ENCODE results near the gene EEF1A2.
A peak's percentile ranks its signal among the peaks of the same experiment; 100 is the strongest.

EEF1A2 gene

GRCh38 chr20:63536997-63537524 lies 38.2 kb upstream of the EEF1A2 start, which contains the start of gene PTK6:
Gene PTK6, minus strand, starts transcription at chr20:63537376. Its CDS starts 62 bp downstream, at chr20:63537314.
- no peak for DNase-seq

DNA sequence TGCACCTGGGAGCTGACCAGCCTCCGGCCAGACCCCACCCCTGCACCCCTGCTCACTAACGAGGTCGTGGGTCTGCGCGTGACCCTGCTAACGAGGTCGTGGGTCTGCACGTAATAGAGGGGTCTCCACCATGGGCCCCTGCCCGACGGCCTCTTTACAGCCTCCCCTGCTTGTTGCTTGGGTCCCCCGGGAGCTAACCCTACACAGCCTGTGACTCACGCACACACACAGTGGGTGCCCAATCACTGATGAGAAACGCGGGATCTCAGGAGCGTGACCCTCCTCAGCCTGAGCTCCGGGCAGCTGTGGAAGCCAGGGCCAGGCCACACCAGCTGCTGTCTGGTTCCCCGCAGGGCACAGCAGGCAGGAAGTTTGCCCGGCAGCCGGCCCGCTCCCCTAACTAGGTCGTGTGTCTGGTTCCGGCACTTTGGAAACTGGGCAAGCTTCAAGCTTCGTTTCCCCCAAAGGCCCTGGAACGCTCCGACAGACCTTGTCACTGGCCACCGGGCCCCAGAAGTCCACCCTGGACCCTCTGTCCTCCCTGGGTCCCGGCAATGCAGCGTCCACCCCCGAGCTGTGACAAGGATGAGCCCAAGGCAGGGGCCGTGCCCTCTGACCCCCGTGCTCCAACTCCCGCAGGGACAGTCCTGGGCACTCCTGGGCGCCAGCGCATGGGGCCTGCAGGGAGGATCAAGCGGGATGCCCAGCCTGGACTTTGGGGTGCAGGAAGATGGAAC lies 37.5 kb upstream of the EEF1A2 start:
- no peak for DNase-seq

- no peak for DNase-seq
Observed at GRCh38 chr20:63534831-63535651, 36.2 kb upstream of the EEF1A2 start.

DNA sequence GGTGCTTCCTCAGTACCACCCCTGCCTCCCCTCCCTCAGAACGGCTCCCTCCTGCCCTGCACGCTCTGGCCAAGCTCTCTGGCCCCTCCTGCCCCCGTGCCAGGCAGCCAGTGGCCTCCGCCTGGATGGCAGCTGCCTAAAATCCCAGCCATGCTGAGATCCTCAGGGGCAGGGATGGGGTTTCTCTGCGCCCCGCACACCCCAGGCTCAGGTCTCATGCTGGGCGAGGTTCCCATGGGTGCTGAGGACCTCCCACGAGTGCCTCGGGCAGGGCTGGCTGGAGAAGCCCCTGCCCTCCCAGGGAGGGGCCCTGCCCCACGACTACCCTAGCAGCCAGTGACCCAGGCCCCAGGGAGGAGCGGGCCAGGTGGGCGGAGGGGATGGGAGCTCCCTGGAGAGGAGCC lies 35.5 kb upstream of the EEF1A2 start:
- DNase-seq = peak; percentile 52

DNA sequence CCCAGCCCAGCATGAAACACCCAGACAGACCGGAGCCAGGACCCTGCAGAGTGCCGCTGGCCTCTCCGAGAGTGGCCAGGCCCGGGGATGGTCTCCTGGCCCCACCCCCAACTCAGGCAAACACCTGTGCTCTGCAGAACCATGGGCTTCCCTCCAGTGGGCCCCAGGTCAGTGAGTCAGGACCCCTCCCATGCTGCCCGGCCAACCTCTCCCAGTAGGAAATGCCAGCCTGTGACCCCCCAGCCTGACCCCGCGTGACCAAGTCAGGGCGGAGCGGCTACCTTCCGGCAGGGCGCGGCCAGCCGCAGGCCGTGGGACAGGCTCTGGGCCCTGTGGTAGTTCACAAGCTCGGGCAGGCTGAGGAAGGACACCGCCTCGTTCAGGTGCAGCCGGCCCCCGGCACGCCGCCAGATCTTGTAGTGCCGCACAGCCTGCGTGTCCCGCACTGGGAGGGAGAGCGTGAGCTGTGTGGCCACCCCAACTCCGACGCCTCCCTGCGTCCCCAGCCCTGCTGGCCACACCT lies 35.0 kb upstream of the EEF1A2 start:
- DNase-seq = peak; percentile 54

- DNase-seq = no peak
Observed at GRCh38 chr20:63533388-63533787, 34.5 kb upstream of the EEF1A2 start.

- peak; percentile 51 for DNase-seq
Observed at GRCh38 chr20:63532449-63532971, 33.6 kb upstream of the EEF1A2 start.

- DNase-seq = peak; percentile 46
Observed at GRCh38 chr20:63531686-63532448, 33.0 kb upstream of the EEF1A2 start.

DNA sequence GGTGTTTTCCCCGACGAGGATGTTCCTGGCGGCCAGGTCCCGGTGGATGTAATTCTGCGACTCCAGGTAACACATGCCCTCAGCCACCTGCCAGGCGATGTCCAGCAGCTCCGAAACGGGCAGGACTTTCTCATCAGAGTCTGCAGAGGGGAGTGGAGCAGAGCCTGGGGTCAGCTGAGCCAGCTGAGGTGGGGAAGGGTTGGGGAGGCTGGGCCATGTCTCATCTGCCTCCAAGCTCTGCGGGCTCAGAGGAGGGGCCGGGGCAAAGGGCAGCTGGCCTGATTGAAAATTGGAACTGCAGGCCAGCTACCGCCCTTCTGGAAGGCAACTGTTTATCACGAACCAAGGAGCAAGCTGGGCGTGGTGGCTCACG lies 31.9 kb upstream of the EEF1A2 start:
- DNase-seq = peak; percentile 37

GRCh38 chr20:63529861-63530787 lies 31.2 kb upstream of the EEF1A2 start:
- peak; percentile 47 for DNase-seq

DNA sequence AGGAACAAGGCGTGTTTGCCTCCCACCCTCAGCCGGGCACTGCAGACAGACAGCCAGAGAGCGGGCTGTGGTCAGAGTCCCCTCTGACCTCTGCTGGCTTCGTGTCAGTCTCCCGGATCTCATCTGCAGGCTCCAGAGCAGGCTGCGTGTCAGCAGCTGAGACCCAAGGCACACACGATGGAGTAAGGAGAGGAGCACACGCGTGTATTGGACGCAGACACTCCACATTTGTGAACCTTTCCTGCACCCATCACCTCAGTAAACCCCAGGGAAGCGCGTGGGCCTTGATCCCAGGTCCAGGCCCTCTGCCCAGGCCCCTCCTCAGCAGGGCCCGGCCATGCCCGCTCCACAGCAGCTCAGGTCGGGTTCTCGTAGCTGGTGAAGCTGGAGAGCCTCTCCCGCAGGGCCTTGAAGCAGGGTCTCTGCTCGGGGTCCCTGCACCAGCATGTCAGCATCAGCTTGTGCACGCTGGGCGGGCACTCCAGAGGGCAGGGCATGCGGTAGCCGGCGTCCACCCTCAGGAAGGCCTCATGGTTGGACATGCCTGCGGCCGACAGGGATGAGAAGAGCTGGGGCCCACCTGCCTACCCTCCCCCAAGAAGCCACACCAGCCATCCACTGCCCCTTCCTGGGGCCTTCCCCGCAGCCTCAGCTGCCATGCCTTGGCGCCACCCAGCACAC lies 30.4 kb upstream of the EEF1A2 start:
- DNase-seq = peak; percentile 53

- no peak for DNase-seq
Observed at GRCh38 chr20:63527184-63527583, 28.3 kb upstream of the EEF1A2 start.

- DNase-seq = no peak
Observed at GRCh38 chr20:63525971-63526370, 27.1 kb upstream of the EEF1A2 start.

- no peak for DNase-seq
Observed at GRCh38 chr20:63525185-63525584, 26.3 kb upstream of the EEF1A2 start.

DNA sequence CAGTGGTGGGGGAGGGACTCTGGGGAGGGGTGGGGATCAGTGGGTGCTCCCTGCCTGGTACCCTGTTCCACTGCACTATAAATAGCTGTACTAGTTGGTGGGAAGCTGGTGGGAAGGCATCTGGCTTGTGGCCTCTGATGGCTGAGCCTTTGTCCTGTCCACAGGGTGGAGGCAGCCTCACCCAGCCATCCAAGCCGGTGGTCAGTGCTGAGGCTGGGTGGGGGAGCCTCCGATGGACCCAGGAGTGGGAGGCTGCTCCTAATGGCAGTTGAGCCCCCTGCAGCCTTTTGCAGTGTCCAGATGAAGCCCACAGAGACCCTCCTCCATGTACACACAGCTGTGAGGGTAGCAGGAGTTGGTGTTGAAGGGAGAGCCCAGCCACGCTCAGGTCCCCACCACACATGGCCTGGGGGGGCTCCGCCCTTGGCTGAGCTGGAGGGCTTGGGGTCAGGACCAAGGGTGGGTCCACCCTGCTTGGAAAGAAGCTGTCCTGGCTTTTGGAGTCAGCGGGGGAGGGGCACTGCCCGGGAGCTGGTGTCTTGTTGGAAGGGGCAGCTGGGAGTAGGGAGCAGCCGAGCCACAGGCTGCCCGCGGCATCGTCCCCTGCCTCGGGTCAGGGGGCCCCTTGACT lies 24.2 kb upstream of the EEF1A2 start:
- DNase-seq = no peak

DNA sequence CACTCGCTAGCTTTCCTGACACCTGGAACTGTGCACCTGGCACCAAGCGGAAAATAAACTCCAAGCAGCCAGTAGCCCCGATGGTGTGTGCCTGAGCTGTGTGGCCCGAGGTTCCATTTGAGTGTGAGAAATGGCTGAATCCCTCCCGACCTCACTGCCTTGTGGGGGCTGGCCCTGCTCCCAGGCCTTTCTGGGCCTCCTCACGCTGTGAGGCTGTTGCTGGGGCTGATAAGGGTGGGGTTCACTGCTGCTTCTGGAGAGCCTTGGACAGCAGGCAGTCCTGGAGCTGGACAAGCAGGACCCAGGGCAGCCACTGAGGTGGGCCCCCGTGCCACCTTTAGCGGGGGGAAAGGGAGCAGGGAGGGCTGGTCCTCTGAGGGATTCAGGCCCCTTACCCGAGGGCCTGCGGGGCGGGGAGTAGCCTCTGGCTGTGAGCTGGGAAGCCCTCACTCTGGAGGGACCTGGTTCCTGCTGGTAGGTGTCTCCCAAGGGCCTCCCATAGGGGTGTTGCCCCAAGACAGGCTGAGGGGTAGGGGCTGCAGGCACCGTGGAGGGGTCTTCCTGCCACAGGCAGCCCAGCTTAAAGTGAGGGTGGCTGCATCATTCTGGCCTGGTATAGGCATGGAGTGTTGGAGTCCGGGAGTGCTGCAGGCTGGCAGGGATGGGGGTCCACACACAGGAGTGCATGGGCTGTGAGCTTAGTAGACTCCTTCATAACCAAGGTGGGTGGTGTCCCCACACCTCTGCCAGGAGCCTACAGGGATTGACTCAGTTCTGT lies 23.4 kb upstream of the EEF1A2 start:
- DNase-seq = peak; percentile 52

DNA sequence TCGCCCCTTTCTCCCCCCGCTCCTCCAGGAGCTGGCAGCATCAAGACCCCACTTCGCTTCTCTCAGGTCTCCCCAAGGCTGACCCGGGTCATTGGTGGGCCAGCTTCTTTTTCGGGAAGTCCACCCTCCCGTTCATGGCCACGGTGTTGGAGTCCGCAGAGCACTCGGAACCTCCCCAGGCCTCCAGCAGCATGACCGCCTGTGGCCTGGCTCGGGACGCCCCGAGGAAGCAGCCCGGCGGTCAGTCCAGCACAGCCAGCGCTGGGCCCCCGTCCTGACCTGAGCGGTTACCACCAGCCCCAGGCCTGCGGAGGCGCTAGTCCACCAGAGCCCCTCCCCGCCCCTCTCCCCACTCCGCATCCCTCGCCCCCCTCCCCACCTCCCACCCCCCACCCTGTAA lies 22.7 kb upstream of the EEF1A2 start:
- peak; percentile 66 for DNase-seq

- peak; percentile 78 for DNase-seq
Observed at GRCh38 chr20:63520934-63521601, 22.2 kb upstream of the EEF1A2 start.

DNA sequence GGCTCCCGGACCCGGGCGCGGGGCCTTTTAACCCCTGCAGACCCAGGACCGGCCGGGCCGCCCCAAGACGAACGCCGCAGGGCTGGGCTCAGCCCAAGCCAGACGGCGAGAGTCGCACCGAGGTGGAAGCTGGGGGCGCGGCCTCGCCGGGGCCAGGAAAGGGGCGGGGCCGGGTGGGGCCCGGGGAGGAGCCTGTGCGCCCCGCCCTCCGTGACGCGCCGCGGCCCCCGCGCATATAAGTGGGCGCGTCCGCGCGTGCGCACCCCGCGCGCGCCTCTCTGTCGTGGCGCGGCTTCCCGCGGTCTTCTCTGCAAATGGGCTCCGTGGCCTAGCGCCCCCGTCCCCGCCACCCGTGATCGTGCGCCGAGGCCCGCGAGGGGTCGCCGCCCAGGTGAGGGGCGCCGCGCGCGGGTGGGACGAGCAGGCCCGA lies 21.6 kb upstream of the EEF1A2 start, which contains the start of gene PPDPF:
TSS of gene PPDPF (plus strand) at position 262 of the 430 bp plus-strand sequence. CDS start 544 bp downstream, outside the sequence.
- DNase-seq = peak; percentile 86

All from islet precursor cell (in vitro differentiated cells).